Endometrial microvascular endothelial cells (primary cell): Measurements from ENCODE around the gene SARS1. TPM values are rescaled to one million over a fixed set of nuclear protein-coding genes. Genes with fewer than 3 reads are reported as not detected.

Experiments used
- in situ Hi-C: cut with HindIII; loops from 2 replicates; pipeline ENCODE4 v1.10.0; 2017; ENCODE audit warnings: low sequenced_read_pairs, low pct_unique_long_range_greater_than_20kb; ENCODE audit errors: inconsistent ontology term
- total RNA-seq: library from RNA; depleted of rRNA; stranded (reverse); fragments of >200 nt; gene quantifications from one replicate; pipeline ENCODE4 v1.2.3, GENCODE V29; 2015; ENCODE audit errors: inconsistent ontology term

The SARS1 gene
- total RNA-seq, 1 donor from 2014 or later = 263 TPM

- in situ Hi-C loops = no loop called here
Measured at GRCh38 chr1:109243860-109244552, 30.3 kb downstream of the SARS1 start.

- in situ Hi-C loops = no loop called here
Measured at GRCh38 chr1:109246141-109246551, 32.4 kb downstream of the SARS1 start.

- in situ Hi-C loops = no loop called here
Measured at GRCh38 chr1:109247401-109248365, 34.0 kb downstream of the SARS1 start.

GRCh38 chr1:109248444-109248796, 34.7 kb downstream of the SARS1 start:
- in situ Hi-C loops = no loop called here

- in situ Hi-C loops = no loop called here
Measured at GRCh38 chr1:109248797-109249629, 35.3 kb downstream of the SARS1 start, which contains the start of gene CELSR2. Gene CELSR2, plus strand, starts transcription at chr1:109249539. Its CDS starts 541 bp downstream, at chr1:109250080.

GRCh38 chr1:109249654-109250401, 36.1 kb downstream of the SARS1 start:
- in situ Hi-C loops = no loop called here

GRCh38 chr1:109250454-109251276, 36.9 kb downstream of the SARS1 start:
- in situ Hi-C loops = no loop called here

GRCh38 chr1:109251277-109252166, 37.8 kb downstream of the SARS1 start:
- in situ Hi-C loops = no loop called here

GRCh38 chr1:109252167-109252892, 38.6 kb downstream of the SARS1 start:
- in situ Hi-C loops = no loop called here

GRCh38 chr1:109252893-109253802, 39.4 kb downstream of the SARS1 start:
- in situ Hi-C loops = no loop called here

GRCh38 chr1:109253803-109254620, 40.3 kb downstream of the SARS1 start:
- in situ Hi-C loops = no loop called here

- in situ Hi-C loops = no loop called here
Measured at GRCh38 chr1:109254621-109255096, 40.9 kb downstream of the SARS1 start.

- in situ Hi-C loops = no loop called here
Measured at GRCh38 chr1:109255097-109255651, 41.5 kb downstream of the SARS1 start.

GRCh38 chr1:109255678-109256077, 42.0 kb downstream of the SARS1 start:
- in situ Hi-C loops = no loop called here
